Transverse colon (tissue), 4 donors: Measurements from ENCODE around the gene USP48. TPM values are rescaled to one million over a fixed set of nuclear protein-coding genes. Genes with fewer than 3 reads are reported as not detected.

Source experiments
- DNase-seq: peaks from one replicate; pipeline ENCODE4 v3.0.0-alpha.2; 2019
- H3K27ac ChIP-seq, 4 donors: fragments of 200-600 bp; sonication (generic); 2 replicates each; pipeline ENCODE4 v1.5.1; 2016 to 2018; ENCODE audit warnings: inconsistent platforms in 4 of 4
- H3K27me3 ChIP-seq: fragments of 200-600 bp; sonication (generic); 2 replicates; pipeline ENCODE4 v1.5.1; 2017; ENCODE audit warnings: inconsistent platforms
- H3K36me3 ChIP-seq, 4 donors: fragments of 200-600 bp; sonication (generic); 2 replicates each; pipeline ENCODE4 v1.5.1; 2017 to 2019; ENCODE audit warnings: inconsistent platforms in 4 of 4
- H3K4me1 ChIP-seq, 4 donors: fragments of 200-600 bp; sonication (generic); 2 replicates each; pipeline ENCODE4 v1.5.1; 2017 to 2020; ENCODE audit warnings: inconsistent platforms in 4 of 4
- H3K4me3 ChIP-seq, 4 donors: fragments of 200-600 bp; sonication (generic); 1 replicate in 1 of 4; 2 replicates in 3 of 4; pipeline versions ENCODE4 v1.5.1 to v1.6.1; 2017 to 2019; ENCODE audit warnings: inconsistent platforms in 4 of 4
- H3K9me3 ChIP-seq, 2 donors: fragments of 200-600 bp; sonication (generic); 2 replicates each; pipeline ENCODE4 v1.5.1; 2017 to 2019; ENCODE audit warnings: inconsistent platforms in 2 of 2
- EP300 ChIP-seq: sonication (generic); formaldehyde crosslinking; IDR thresholded peaks from one replicate; pipeline ENCODE4 v1.6.1; 2017; ENCODE audit warnings: antibody characterized with exemption, low read depth
- POLR2A ChIP-seq: fragments of 450-650 bp; IDR thresholded peaks from one replicate; pipeline ENCODE4 v1.6.1; 2016; ENCODE audit warnings: antibody characterized with exemption, mild to moderate bottlenecking, moderate library complexity
- POLR2AphosphoS5 ChIP-seq, 3 donors: sonication (generic); formaldehyde crosslinking; IDR thresholded peaks; one replicate each; pipeline ENCODE4 v1.6.1; 2016; ENCODE audit warnings: antibody characterized with exemption in 3 of 3
- WGBS, 2 donors: methylation state at CpG; one replicate each; pipeline ENCODE4 v1.1.5; 2018; ENCODE audit warnings: low coverage in 1 of 2; 5-methylcytosine and 5-hydroxymethylcytosine counted together
- in situ Hi-C, 4 donors: fragments of 200-750 bp; cut with MboI; loops; one replicate each; pipeline versions ENCODE4 v1.15.0 to v1.15.1; 2017; ENCODE audit warnings: low sequenced_read_pairs in 3 of 4, low pct_ligation_motif_present in 1 of 4, low pct_unique_long_range_greater_than_20kb in 1 of 4
- intact Hi-C: fragments of 100-400 bp; cut with DNase I; formaldehyde crosslinking; loops from one replicate; pipeline ENCODE4 v1.15.1; 2023; ENCODE audit warnings: low total_unique reads
- total RNA-seq, 4 donors: library from RNA; depleted of rRNA; stranded (reverse); fragments of >200 nt; gene quantifications; one replicate each; pipeline ENCODE4 v1.1.0, GENCODE V29; 2016
- TF ChIP-seq, protein P1 (sequence below), 5 experiments: fragments of 200-600 bp in 3 of 5; fragments of 450-650 bp in 2 of 5; sonication (generic) in 3 of 5; IDR thresholded peaks; 1 replicate in 2 of 5; 2 replicates in 3 of 5; pipeline ENCODE4 v1.5.1; 2016 to 2017; ENCODE audit warnings: antibody characterized with exemption in 5 of 5, inconsistent platforms in 3 of 5, mild to moderate bottlenecking in 2 of 5, moderate library complexity in 1 of 5

Gene USP48
- total RNA-seq, 4 donors from 2014 or later = 48.4 to 87.3 (median 51.4) TPM

DNA sequence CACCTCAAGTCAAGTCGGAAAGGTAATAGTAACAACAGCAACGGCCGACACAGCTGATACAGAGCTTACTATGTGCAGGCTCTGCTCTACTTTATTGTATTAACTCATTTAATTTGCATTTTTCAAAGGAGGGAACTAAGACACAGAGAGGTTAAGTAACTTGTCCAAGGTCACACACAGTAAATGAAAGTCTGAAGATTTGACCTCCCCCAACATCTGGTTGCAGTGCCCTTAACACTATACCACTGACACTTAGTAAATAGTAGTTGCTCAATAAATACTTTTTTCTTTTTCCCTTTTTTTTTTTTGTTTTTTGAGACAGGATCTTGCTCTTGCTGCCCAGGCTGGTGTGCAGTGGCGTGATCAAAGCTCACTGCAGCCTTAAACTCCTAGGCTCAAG lies 153.0 kb downstream of the USP48 start:
- Histone ChIP-seq H3K36me3 (no peaks in the 10 kb centered on the region), H3K4me3 (no peak overlapping the region), H3K4me1 (peaks cover 0 to 13% (median 10%) of the 10 kb centered on the region in 4 donors), H3K9me3 (no peaks in the 10 kb centered on the region), H3K27me3 (peaks cover 6% of the 10 kb centered on the region), H3K27ac (no peak overlapping the region)
- intact Hi-C loops (no loop called here), in situ Hi-C loops (no loop called here)
- TF ChIP-seq POLR2A (no peak), POLR2AphosphoS5 (IDR thresholded peaks at IDR 0.05) (no peak), EP300 (no peak)
- TF ChIP-seq, protein P1, sequence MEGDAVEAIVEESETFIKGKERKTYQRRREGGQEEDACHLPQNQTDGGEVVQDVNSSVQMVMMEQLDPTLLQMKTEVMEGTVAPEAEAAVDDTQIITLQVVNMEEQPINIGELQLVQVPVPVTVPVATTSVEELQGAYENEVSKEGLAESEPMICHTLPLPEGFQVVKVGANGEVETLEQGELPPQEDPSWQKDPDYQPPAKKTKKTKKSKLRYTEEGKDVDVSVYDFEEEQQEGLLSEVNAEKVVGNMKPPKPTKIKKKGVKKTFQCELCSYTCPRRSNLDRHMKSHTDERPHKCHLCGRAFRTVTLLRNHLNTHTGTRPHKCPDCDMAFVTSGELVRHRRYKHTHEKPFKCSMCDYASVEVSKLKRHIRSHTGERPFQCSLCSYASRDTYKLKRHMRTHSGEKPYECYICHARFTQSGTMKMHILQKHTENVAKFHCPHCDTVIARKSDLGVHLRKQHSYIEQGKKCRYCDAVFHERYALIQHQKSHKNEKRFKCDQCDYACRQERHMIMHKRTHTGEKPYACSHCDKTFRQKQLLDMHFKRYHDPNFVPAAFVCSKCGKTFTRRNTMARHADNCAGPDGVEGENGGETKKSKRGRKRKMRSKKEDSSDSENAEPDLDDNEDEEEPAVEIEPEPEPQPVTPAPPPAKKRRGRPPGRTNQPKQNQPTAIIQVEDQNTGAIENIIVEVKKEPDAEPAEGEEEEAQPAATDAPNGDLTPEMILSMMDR (IDR thresholded peaks at IDR 0.05) = no peak
- WGBS, 2 donors = 86 to 87% methylated on average over 3 to 4 of the region's 4 CpGs
- no peak for DNase-seq

DNA sequence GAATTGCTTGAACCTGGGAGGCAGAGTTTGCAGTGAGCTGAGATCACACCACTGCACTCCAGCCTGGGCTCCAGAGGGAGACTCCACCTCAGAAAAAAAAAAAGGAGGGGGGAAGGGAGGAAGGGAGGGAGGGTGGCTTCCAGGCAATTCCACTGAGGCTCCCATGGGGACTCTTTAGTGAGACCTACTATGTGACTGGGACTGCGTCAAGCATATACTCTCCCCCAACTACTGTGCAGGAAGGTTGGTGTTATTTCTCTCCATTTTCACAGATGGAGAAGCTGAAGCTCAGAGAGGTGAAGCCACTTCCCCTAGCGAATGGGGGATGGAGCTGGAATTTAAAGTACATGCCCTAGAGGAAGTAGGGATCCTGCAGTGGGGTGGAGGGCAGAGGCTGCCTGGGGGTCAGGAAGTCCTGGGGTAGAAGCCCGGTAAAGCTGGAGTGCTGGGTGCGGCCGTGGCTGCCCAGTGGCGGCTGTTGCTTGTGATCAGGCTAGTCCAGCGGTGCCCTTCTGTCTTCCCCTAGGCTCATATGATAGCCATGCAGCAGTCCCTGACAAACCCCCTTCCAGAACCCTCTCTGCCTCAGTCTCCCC lies 154.1 kb downstream of the USP48 start:
- intact Hi-C loops = no loop called here
- Histone ChIP-seq H3K4me3 (no peak overlapping the region), H3K27ac (no peak overlapping the region), H3K9me3 (no peaks in the 10 kb centered on the region), H3K4me1 (peaks cover 0 to 13% (median 10%) of the 10 kb centered on the region in 4 donors), H3K27me3 (peaks cover 6% of the 10 kb centered on the region), H3K36me3 (no peaks in the 10 kb centered on the region)
- TF ChIP-seq POLR2A = no peak
- TF ChIP-seq, protein P1 (IDR thresholded peaks at IDR 0.05) = no peak
- no peak for TF ChIP-seq POLR2AphosphoS5 (IDR thresholded peaks at IDR 0.05)
- no peak for TF ChIP-seq EP300
- in situ Hi-C loops = no loop called here
- 74% methylated on average over 7 of the region's 7 CpGs; no CpG with 5 or more reads in 1 of the 2 donors for WGBS, 2 donors
- DNase-seq = no peak

Other genes with a start within 250 kb of the USP48 start
- 10 to 100 TPM; 14.1 to 37.4 (median 28.8) TPM for gene RAP1GAP, start 113.8 kb downstream of the USP48 start, total RNA-seq
- gene LDLRAD2, start 29.1 kb upstream of the USP48 start, total RNA-seq = under 1 TPM in 1 of 4 donors, not detected in 3; 0.48 TPM
- 100 to 1,000 TPM; 107 to 343 (median 228) TPM for gene HSPG2, start 154.2 kb upstream of the USP48 start, total RNA-seq
- not detected for gene CELA3B, start 193.9 kb upstream of the USP48 start, total RNA-seq
- gene CELA3A, start 218.5 kb upstream of the USP48 start, total RNA-seq = not detected